ENCODE data around the gene MORF4L1.

MORF4L1 gene

GRCh38 chr15:78872155-78872971, at the start of gene MORF4L1:
Gene MORF4L1 (plus strand): TSS chr15:78872890. CDS start chr15:78873018, 128 bp downstream.
- TF ChIP-seq CTCF (IDR thresholded peaks at IDR 0.05; ENCODE audit: insufficient read depth, low read length, poor library complexity, severe bottlenecking), result no peak
- Histone ChIP-seq H3K4me3 (replicated peaks; ENCODE audit: low read depth, low read length) (peak within 1 kb of the TSS; percentile 99), H3K27me3 (replicated peaks; ENCODE audit: control insufficient read depth, insufficient read depth, low read length) (no peaks in the 10 kb centered on the region), H3K36me3 (ENCODE audit: control insufficient read depth, insufficient read depth, low read length) (no peaks in the 10 kb centered on the region)
- DNase-seq (ENCODE audit: extremely low read depth, insufficient read length), result peak; percentile 98

- Histone ChIP-seq H3K4me3 (replicated peaks; ENCODE audit: low read depth, low read length) (no peak overlapping the region), H3K27me3 (replicated peaks; ENCODE audit: control insufficient read depth, insufficient read depth, low read length) (peaks cover 2% of the 10 kb centered on the region), H3K36me3 (ENCODE audit: control insufficient read depth, insufficient read depth, low read length) (no peaks in the 10 kb centered on the region)
- TF ChIP-seq CTCF (IDR thresholded peaks at IDR 0.05; ENCODE audit: insufficient read depth, low read length, poor library complexity, severe bottlenecking), result no peak
- no peak for DNase-seq (ENCODE audit: extremely low read depth, insufficient read length)
Observed at GRCh38 chr15:78828920-78829319, 43.8 kb upstream of the MORF4L1 start.

GRCh38 chr15:78830514-78831228, 42.0 kb upstream of the MORF4L1 start:
- no peak overlapping the region for H3K4me3 ChIP-seq (replicated peaks; ENCODE audit: low read depth, low read length)
- DNase-seq (ENCODE audit: extremely low read depth, insufficient read length), result peak; percentile 30
- peaks cover 2% of the 10 kb centered on the region for H3K27me3 ChIP-seq (replicated peaks; ENCODE audit: control insufficient read depth, insufficient read depth, low read length)
- no peak for TF ChIP-seq CTCF (IDR thresholded peaks at IDR 0.05; ENCODE audit: insufficient read depth, low read length, poor library complexity, severe bottlenecking)
- H3K36me3 ChIP-seq (ENCODE audit: control insufficient read depth, insufficient read depth, low read length), result no peaks in the 10 kb centered on the region

GRCh38 chr15:78831229-78832207, 41.2 kb upstream of the MORF4L1 start:
- peak; percentile 14 for DNase-seq (ENCODE audit: extremely low read depth, insufficient read length)
- no peak for TF ChIP-seq CTCF (IDR thresholded peaks at IDR 0.05; ENCODE audit: insufficient read depth, low read length, poor library complexity, severe bottlenecking)
- H3K27me3 ChIP-seq (replicated peaks; ENCODE audit: control insufficient read depth, insufficient read depth, low read length), result peaks cover 2% of the 10 kb centered on the region

GRCh38 chr15:78836333-78836732, 36.4 kb upstream of the MORF4L1 start:
- TF ChIP-seq CTCF (IDR thresholded peaks at IDR 0.05; ENCODE audit: insufficient read depth, low read length, poor library complexity, severe bottlenecking), result no peak
- no peaks in the 10 kb centered on the region; the same call in 1 of the 2 replicates for H3K27me3 ChIP-seq (replicated peaks; ENCODE audit: control insufficient read depth, insufficient read depth, low read length)
- DNase-seq (ENCODE audit: extremely low read depth, insufficient read length), result no peak
- H3K36me3 ChIP-seq (ENCODE audit: control insufficient read depth, insufficient read depth, low read length), result no peaks in the 10 kb centered on the region
- H3K4me3 ChIP-seq (replicated peaks; ENCODE audit: low read depth, low read length), result no peak overlapping the region

More at GRCh38 chr15:78831229-78832207, 41.2 kb upstream of the MORF4L1 start:
- no peak overlapping the region for H3K4me3 ChIP-seq (replicated peaks; ENCODE audit: low read depth, low read length)
- H3K36me3 ChIP-seq (ENCODE audit: control insufficient read depth, insufficient read depth, low read length), result no peaks in the 10 kb centered on the region

Data from GM06990 (cell line).